ENCODE data around the gene TRPC4. TPM values are rescaled to one million over a fixed set of nuclear protein-coding genes. Genes with fewer than 3 reads are reported as not detected.

TRPC4 gene
- polyA plus RNA-seq, 2 of the 4 experiments (the other 2 are of a cell fraction), result 0.04 to 0.05 TPM

DNA sequence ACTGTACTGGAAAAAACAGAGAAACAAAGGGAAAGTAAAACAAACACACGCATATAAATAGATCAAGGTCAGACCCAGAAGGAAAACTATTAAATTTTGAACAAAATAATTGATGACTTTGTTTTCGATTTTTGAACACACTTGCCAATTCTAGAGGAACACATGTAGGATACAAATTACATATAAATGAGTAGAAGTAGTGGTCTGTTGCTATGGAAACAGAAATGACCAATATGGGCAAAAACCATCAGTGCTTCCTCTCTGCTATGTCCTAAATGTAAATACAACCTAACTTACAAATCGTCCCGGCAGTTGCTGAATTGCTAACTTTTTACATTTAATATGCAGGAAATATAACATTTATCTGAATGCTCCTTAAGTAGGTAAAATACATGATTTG lies 205.8 kb downstream of the TRPC4 start (continued):
- TF ChIP-seq HMGXB4 (CRISPR knock-in tag; IDR thresholded peaks at IDR 0.05; ENCODE audit: borderline replicate concordance) (no peak), CBX8 (IDR thresholded peaks at IDR 0.05) (no peak), ZNF302 (CRISPR knock-in tag; IDR thresholded peaks at IDR 0.05) (no peak), RFX5 (IDR thresholded peaks at IDR 0.05) (no peak), NPAS2 (CRISPR knock-in tag; IDR thresholded peaks at IDR 0.05; ENCODE audit: borderline replicate concordance) (no peak)

GRCh38 chr13:37662624-37663023 lies 206.9 kb downstream of the TRPC4 start:
- no peaks in the 10 kb centered on the region for H3K9me3 ChIP-seq
- ATAC-seq, result no peak
- 39% methylated on average over 3 of the region's 3 CpGs for WGBS (ENCODE audit: missing lambda C conversion rate)
- no peak overlapping the region for H3K4me3 ChIP-seq
- H3K4me1 ChIP-seq, result no peaks in the 10 kb centered on the region
- POLR2A ChIA-PET, result no interaction called here
- no peak for DNase-seq (ENCODE audit: low read depth in 1 of 2, low spot score in 1 of 2)
- no peak for FAIRE-seq
- no peak overlapping the region for H3K27ac ChIP-seq
- no peak for TF ChIP-seq POLR2A (IDR thresholded peaks at IDR 0.05; ENCODE audit: low read length)
- TF ChIP-seq NR3C1 (IDR thresholded peaks at IDR 0.05), result no peak
- TF ChIP-seq RARB (CRISPR knock-in tag; IDR thresholded peaks at IDR 0.05), result no peak
- TF ChIP-seq, protein P1, sequence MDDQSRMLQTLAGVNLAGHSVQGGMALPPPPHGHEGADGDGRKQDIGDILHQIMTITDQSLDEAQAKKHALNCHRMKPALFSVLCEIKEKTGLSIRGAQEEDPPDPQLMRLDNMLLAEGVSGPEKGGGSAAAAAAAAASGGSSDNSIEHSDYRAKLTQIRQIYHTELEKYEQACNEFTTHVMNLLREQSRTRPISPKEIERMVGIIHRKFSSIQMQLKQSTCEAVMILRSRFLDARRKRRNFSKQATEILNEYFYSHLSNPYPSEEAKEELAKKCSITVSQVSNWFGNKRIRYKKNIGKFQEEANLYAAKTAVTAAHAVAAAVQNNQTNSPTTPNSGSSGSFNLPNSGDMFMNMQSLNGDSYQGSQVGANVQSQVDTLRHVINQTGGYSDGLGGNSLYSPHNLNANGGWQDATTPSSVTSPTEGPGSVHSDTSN (IDR thresholded peaks at IDR 0.05), result no peak
- TF ChIP-seq HOXB13 (CRISPR knock-in tag; IDR thresholded peaks at IDR 0.05; ENCODE audit: low read depth), result no peak
- no peak for TF ChIP-seq KDM5A (IDR thresholded peaks at IDR 0.05)
- no peak for TF ChIP-seq JUN (IDR thresholded peaks at IDR 0.05)
- no peak for TF ChIP-seq ESRRA (IDR thresholded peaks at IDR 0.05; ENCODE audit: borderline replicate concordance, low read length)
- no peak for TF ChIP-seq HOXB5 (CRISPR knock-in tag; IDR thresholded peaks at IDR 0.05)
- no peak for TF ChIP-seq POLR2AphosphoS2 (conservative IDR thresholded peaks at IDR 0.05; ENCODE audit: low read length)
- TF ChIP-seq RFX5 (IDR thresholded peaks at IDR 0.05), result no peak
- no peak for TF ChIP-seq CBX2 (IDR thresholded peaks at IDR 0.05; ENCODE audit: borderline replicate concordance, low read depth)
- no peak for TF ChIP-seq ZSCAN20 (CRISPR knock-in tag; IDR thresholded peaks at IDR 0.05)
- TF ChIP-seq, protein P2, sequence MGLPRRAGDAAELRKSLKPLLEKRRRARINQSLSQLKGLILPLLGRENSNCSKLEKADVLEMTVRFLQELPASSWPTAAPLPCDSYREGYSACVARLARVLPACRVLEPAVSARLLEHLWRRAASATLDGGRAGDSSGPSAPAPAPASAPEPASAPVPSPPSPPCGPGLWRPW (IDR thresholded peaks at IDR 0.05), result no peak
- no peak for TF ChIP-seq CHD4 (IDR thresholded peaks at IDR 0.05; ENCODE audit: borderline replicate concordance)
- no peak for TF ChIP-seq EHMT2 (IDR thresholded peaks at IDR 0.05; ENCODE audit: low read depth)
- no peak overlapping the region for H3K4me2 ChIP-seq
- CTCF ChIA-PET, result no interaction called here

DNA sequence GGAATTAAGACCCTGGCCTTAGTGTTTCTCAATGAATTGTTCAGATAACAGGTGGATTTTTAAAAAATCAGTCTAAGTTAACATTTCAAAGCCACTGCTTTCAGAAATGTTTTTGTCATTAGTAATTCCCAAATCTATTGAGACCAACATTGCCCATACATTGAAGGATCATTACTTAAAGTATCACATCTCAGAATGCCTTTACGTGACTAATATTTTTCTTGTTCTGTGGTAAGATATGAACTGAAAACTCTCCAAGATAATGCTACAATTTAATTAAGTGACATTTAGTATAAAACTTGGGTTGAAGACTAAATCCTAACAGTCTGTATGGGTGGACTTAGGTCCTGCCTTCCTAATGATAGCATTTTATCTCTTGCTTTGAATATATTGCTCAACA lies 211.6 kb downstream of the TRPC4 start:
- Histone ChIP-seq H3K27ac (no peak overlapping the region), H3K4me3 (no peak overlapping the region), H3K4me2 (no peak overlapping the region), H3K4me1 (peaks cover 16% of the 10 kb centered on the region), H3K9me3 (no peaks in the 10 kb centered on the region)
- CTCF ChIA-PET, result no interaction called here
- no peak for TF ChIP-seq SREBF2 (IDR thresholded peaks at IDR 0.05)
- no peak for TF ChIP-seq ESRRA (IDR thresholded peaks at IDR 0.05; ENCODE audit: borderline replicate concordance, low read length)
- TF ChIP-seq EP300 (IDR thresholded peaks at IDR 0.05), result no peak
- TF ChIP-seq, protein P3, sequence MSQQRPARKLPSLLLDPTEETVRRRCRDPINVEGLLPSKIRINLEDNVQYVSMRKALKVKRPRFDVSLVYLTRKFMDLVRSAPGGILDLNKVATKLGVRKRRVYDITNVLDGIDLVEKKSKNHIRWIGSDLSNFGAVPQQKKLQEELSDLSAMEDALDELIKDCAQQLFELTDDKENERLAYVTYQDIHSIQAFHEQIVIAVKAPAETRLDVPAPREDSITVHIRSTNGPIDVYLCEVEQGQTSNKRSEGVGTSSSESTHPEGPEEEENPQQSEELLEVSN (IDR thresholded peaks at IDR 0.05; ENCODE audit: borderline replicate concordance, low read depth), result no peak
- no peak for TF ChIP-seq TP53 (CRISPR knock-in tag; IDR thresholded peaks at IDR 0.05)
- DNase-seq (ENCODE audit: low read depth in 1 of 2, low spot score in 1 of 2) (no peak), ATAC-seq (no peak), FAIRE-seq (no peak)
- POLR2A ChIA-PET, result no interaction called here
- WGBS (ENCODE audit: missing lambda C conversion rate), result 77% methylated on average over 1 of the region's 1 CpG

All from A549 (cell line).